HEK293 (cell line): ENCODE results near the gene CASZ1.

Source experiments
- CTCF ChIA-PET: fragments of 350-600 bp; formaldehyde crosslinking; extraction: SDS; loops from one replicate; lab custom pipeline; 2021; ENCODE audit warnings: antibody characterized with exemption; lab: Yijun Ruan, JAX
- POLR2A ChIA-PET: fragments of 300-600 bp; formaldehyde crosslinking; extraction: SDS; loops from one replicate; lab custom pipeline; 2020; ENCODE audit warnings: antibody characterized with exemption, inconsistent platforms; lab: Yijun Ruan, JAX
- H3K27ac ChIP-seq: fragments of 200-500 bp; sonication (Bioruptor generic); 2 replicates; pipeline ENCODE4 v1.5.1; 2014; ENCODE audit warnings: low read depth, low read length, control low read depth, inconsistent platforms; ENCODE audit errors: extremely low read depth
- H3K36me3 ChIP-seq, 2 experiments: fragments of 200-500 bp in 1 of 2; sonication (Bioruptor generic) in 1 of 2; 1 replicate in 1 of 2; 2 replicates in 1 of 2; pipeline ENCODE4 v1.5.1; 2014 to 2017; ENCODE audit warnings: inconsistent platforms in 2 of 2, low read length in 2 of 2; ENCODE audit not compliant: control insufficient read depth in 2 of 2, insufficient read depth in 1 of 2
- H3K4me1 ChIP-seq: fragments of 200-500 bp; sonication (Bioruptor generic); 2 replicates; pipeline ENCODE4 v1.5.1; 2014; ENCODE audit warnings: mild to moderate bottlenecking, low read length, inconsistent platforms; ENCODE audit not compliant: control insufficient read depth, insufficient read depth
- H3K4me3 ChIP-seq: 2 replicates; pipeline ENCODE4 v1.5.1; 2011; ENCODE audit warnings: low read depth, mild to moderate bottlenecking, control low read depth, low read length, moderate library complexity
- H3K9me3 ChIP-seq: fragments of 200-500 bp; sonication (Bioruptor generic); 2 replicates; pipeline ENCODE4 v1.5.1; 2014; ENCODE audit warnings: low read depth, low read length, inconsistent platforms; ENCODE audit not compliant: control insufficient read depth, insufficient read depth
- BCL6B ChIP-seq: fragments of 450-650 bp; formaldehyde crosslinking; IDR thresholded peaks from 2 replicates; pipeline ENCODE4 v1.5.1; 2017; ENCODE audit warnings: missing biosample characterization, missing genetic modification characterization
- EGR2 ChIP-seq: fragments of 450-650 bp; formaldehyde crosslinking; IDR thresholded peaks from 2 replicates; pipeline ENCODE4 v1.5.1; 2016; ENCODE audit warnings: low read depth, missing biosample characterization, missing genetic modification characterization
- GLIS2 ChIP-seq: fragments of 450-650 bp; formaldehyde crosslinking; IDR thresholded peaks from 2 replicates; pipeline ENCODE4 v1.5.1; 2016; ENCODE audit warnings: missing biosample characterization, missing genetic modification characterization
- PRDM1 ChIP-seq: fragments of 450-650 bp; formaldehyde crosslinking; IDR thresholded peaks from 2 replicates; pipeline ENCODE4; 2016; ENCODE audit warnings: missing biosample characterization, missing genetic modification characterization
- REST ChIP-seq: fragments of 450-650 bp; formaldehyde crosslinking; IDR thresholded peaks from 2 replicates; pipeline ENCODE4 v1.5.1; 2016; ENCODE audit warnings: missing biosample characterization, missing genetic modification characterization
- SP2 ChIP-seq: fragments of 450-650 bp; formaldehyde crosslinking; IDR thresholded peaks from 2 replicates; pipeline ENCODE4 v1.5.1; 2016; ENCODE audit warnings: missing biosample characterization, missing genetic modification characterization
- ZEB2 ChIP-seq: fragments of 450-650 bp; formaldehyde crosslinking; IDR thresholded peaks from 2 replicates; pipeline ENCODE4 v1.5.1; 2016; ENCODE audit warnings: missing biosample characterization, missing genetic modification characterization
- ZFHX2 ChIP-seq: fragments of 450-650 bp; formaldehyde crosslinking; conservative IDR thresholded peaks from 2 replicates; pipeline ENCODE4 v1.5.1; 2016; ENCODE audit warnings: missing biosample characterization, missing genetic modification characterization
- ZIC2 ChIP-seq: fragments of 450-650 bp; formaldehyde crosslinking; IDR thresholded peaks from 2 replicates; pipeline ENCODE4 v1.5.1; 2016; ENCODE audit warnings: missing biosample characterization, missing genetic modification characterization
- ZNF335 ChIP-seq: fragments of 450-650 bp; formaldehyde crosslinking; conservative IDR thresholded peaks from 2 replicates; pipeline ENCODE4 v1.5.1; 2016; ENCODE audit warnings: missing biosample characterization, missing genetic modification characterization
- ZNF394 ChIP-seq: fragments of 450-650 bp; formaldehyde crosslinking; IDR thresholded peaks from 2 replicates; pipeline ENCODE4 v1.5.1; 2016; ENCODE audit warnings: missing biosample characterization, missing genetic modification characterization, mild to moderate bottlenecking, moderate library complexity, borderline replicate concordance
- ZNF426 ChIP-seq: fragments of 450-650 bp; formaldehyde crosslinking; IDR thresholded peaks from 2 replicates; pipeline ENCODE4 v1.5.1; 2017; ENCODE audit warnings: missing biosample characterization, missing genetic modification characterization, mild to moderate bottlenecking, inconsistent platforms, moderate library complexity
- ZNF433 ChIP-seq: fragments of 450-650 bp; formaldehyde crosslinking; IDR thresholded peaks from 2 replicates; pipeline ENCODE4 v1.5.1; 2016; ENCODE audit warnings: missing biosample characterization, missing genetic modification characterization, low read depth
- ZNF544 ChIP-seq: fragments of 450-650 bp; formaldehyde crosslinking; IDR thresholded peaks from 2 replicates; pipeline ENCODE4 v1.5.0; 2017; ENCODE audit warnings: missing biosample characterization, missing genetic modification characterization
- TF ChIP-seq, protein P1 (sequence below): fragments of 450-650 bp; formaldehyde crosslinking; IDR thresholded peaks from 2 replicates; pipeline ENCODE4 v1.5.1; 2016; ENCODE audit warnings: missing biosample characterization, missing genetic modification characterization
- TF ChIP-seq, protein P2 (sequence below): fragments of 450-650 bp; formaldehyde crosslinking; IDR thresholded peaks from 2 replicates; pipeline ENCODE4 v1.5.1; 2016; ENCODE audit warnings: missing biosample characterization, missing genetic modification characterization

Gene CASZ1

DNA sequence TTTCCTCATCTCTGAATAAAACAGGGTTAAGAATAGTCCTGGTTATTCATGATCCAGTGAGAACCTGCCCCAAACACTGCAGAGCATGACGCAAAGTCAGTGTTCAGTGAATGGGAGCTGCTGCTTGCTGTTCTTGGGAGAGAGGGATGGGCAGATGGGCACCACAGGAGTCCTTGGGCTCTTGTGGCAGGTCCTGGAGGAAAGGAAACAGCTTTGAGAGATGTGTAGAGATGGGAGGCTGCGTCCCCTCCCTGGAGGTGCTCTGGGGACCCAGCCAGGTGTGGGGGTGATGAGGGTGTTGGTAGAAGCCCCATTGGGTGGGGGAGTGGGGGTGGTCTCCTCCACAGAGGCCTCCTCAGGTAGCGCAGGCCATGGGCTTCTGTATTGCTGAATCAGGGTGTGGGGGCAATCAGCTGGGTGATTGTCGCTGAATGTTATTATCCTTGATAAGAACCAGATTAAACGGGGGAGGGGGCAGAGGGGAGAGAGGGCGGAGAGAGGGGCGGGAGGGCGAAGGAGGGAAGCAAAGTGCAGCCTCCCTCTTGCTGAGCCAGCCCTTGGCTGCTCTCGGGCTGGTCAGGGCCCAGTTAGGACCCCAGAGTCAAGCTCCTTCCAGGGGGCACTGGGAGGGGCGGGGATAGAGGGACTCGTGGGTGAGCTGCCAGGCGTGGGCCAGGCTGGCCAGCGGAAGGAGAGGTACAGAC, 22.9 kb upstream of the CASZ1 start:
- no peaks in the 10 kb centered on the region for H3K4me1 ChIP-seq
- H3K4me3 ChIP-seq, result no peak overlapping the region
- H3K9me3 ChIP-seq, result no peaks in the 10 kb centered on the region
- H3K27ac ChIP-seq, result no peak overlapping the region
- ChIA-PET CTCF (interaction anchor here (0.6 kb wide), 1 partner anchor 134 kb away, joined by 3 read pairs; no protein-coding TSS in a partner anchor), POLR2A (interaction anchor here (0.5 to 0.6 kb wide), 2 partner anchors 22 to 1128 kb away, joined by 4 to 6 read pairs; no protein-coding TSS in a partner anchor)
- TF ChIP-seq ZFHX2 (tag by site-specific recombination) (0 out of 2 replicates have a peak, but pooled peaks have one; percentile 40), ZNF433 (tag by site-specific recombination) (no peak), ZNF394 (tag by site-specific recombination) (no peak), ZNF426 (no peak), EGR2 (tag by site-specific recombination) (peak; percentile 40)
- no peaks in the 10 kb centered on the region for H3K36me3 ChIP-seq

DNA sequence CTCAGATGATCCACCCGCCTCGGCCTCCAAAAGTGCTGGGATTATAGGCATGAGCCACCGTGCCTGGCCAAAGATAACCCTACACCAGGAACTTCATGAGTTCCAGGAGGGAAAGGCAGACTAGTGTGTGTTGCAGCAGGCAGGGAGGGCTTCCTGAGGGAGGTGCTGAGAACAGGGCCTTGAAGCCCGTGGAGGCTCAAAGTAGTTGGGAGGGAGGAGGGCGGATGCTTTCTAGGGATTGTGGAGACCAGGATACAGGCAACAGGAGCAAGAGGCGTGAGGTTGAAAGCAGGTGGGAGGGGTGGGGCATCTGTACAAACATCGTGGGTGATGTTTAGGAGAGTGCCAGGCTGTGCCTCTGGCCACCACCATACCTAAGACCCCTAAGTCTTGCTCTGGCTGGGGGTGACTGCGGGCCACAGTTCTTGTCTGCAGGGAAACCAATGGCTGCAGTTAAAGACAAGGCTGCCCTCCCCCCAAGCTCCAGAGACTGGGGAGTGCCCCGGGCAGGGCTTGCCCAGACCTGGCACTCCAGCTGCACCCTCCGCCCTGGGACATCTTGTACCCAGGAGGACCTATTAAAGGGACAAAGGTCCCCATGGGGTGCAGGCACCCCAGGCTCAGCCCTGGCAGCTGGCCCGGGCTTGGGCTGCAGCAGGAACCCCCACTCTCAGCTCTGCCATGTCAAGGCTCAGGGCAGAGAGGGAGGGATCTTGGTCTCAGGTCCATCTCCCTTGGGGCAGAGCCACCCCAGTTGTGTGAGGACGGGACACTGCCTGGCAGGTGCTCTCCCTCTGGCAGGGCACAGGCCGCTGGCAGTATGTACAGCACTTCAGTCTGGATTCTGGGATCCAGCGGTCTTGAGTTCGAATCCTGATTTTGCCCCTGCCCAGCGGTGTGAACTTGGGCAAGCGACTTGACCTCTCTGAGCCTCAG, 22.1 kb upstream of the CASZ1 start:
- H3K4me1 ChIP-seq, result no peaks in the 10 kb centered on the region
- peak; percentile 15; the same call in 1 of the 2 replicates for TF ChIP-seq EGR2 (tag by site-specific recombination)
- peak; percentile 27; the same call in 1 of the 2 replicates for TF ChIP-seq GLIS2 (tag by site-specific recombination)
- TF ChIP-seq, protein P1, sequence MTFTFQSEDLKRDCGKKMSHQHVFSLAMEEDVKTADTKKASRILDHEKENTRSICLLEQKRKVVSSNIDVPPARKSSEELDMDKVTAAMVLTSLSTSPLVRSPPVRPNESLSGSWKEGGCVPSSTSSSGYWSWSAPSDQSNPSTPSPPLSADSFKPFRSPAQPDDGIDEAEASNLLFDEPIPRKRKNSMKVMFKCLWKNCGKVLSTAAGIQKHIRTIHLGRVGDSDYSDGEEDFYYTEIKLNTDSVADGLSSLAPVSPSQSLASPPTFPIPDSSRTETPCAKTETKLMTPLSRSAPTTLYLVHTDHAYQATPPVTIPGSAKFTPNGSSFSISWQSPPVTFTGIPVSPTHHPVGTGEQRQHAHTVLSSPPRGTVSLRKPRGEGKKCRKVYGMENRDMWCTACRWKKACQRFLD, result no peak
- 0 out of 2 replicates have a peak, but pooled peaks have one; percentile 12 for TF ChIP-seq SP2 (tag by site-specific recombination)
- 0 out of 2 replicates have a peak, but pooled peaks have one; percentile 38 for TF ChIP-seq ZNF335 (tag by site-specific recombination)
- no peak for TF ChIP-seq PRDM1 (tag by site-specific recombination)
- peak; percentile 61; the same call in 1 of the 2 replicates for TF ChIP-seq BCL6B (tag by site-specific recombination)
- TF ChIP-seq ZEB2, result no peak
- TF ChIP-seq, all 188 proteins: peak for 5
- ChIA-PET CTCF (interaction anchor here (0.6 kb wide), 1 partner anchor 134 kb away, joined by 3 read pairs; no protein-coding TSS in a partner anchor), POLR2A (interaction anchor here (0.6 kb wide), 1 partner anchor 1129 kb away, joined by 4 read pairs; no protein-coding TSS in a partner anchor)
- Histone ChIP-seq H3K9me3 (no peaks in the 10 kb centered on the region), H3K4me3 (no peak overlapping the region), H3K36me3 (no peaks in the 10 kb centered on the region), H3K27ac (no peak overlapping the region)

DNA sequence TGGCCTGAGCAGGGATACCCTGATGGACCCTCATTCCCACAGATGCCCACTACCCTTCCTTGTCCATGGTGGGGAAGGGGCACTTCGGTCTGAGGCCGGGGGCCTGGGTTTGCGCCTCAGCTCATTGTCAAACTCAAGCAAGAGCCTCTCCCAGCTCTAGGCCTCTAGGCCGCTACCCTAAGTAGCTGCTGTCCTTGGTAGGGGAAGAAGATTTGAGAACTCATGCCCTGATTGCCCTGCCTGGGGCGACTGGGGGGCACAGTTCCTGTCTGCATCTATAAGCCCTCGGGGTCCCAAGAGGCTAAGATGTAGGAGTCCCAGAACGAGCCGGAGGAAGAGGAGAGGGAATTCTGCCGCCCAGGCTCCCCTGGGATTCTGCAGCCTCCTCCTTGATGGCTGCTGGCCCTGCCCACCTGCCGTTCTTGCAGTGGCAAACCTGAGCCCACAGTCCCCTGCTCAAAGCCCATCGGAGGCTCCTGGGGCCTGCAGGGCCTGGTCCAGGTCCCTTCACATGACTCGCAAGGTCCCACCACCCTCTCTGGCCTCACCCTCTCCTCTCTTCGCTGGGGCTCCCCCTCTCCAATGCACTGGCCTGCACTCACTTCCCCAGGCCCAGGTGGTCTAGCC, 20.4 kb upstream of the CASZ1 start:
- ChIA-PET POLR2A (no interaction called here), CTCF (interaction anchor here (1.0 kb wide), 1 partner anchor 125 kb away, joined by 3 read pairs; no protein-coding TSS in a partner anchor)
- Histone ChIP-seq H3K36me3 (no peaks in the 10 kb centered on the region), H3K9me3 (no peaks in the 10 kb centered on the region), H3K4me3 (no peak overlapping the region), H3K4me1 (no peaks in the 10 kb centered on the region), H3K27ac (no peak overlapping the region)
- TF ChIP-seq, protein P2, sequence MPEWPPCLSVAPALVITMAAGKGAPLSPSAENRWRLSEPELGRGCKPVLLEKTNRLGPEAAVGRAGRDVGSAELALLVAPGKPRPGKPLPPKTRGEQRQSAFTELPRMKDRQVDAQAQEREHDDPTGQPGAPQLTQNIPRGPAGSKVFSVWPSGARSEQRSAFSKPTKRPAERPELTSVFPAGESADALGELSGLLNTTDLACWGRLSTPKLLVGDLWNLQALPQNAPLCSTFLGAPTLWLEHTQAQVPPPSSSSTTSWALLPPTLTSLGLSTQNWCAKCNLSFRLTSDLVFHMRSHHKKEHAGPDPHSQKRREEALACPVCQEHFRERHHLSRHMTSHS (tag by site-specific recombination), result no peak
- TF ChIP-seq EGR2 (tag by site-specific recombination) (peak; percentile 44; the same call in 1 of the 2 replicates), ZIC2 (0 out of 2 replicates have a peak, but pooled peaks have one; percentile 41), ZNF544 (tag by site-specific recombination) (no peak), REST (peak; percentile 77)
